ENCODE data around the gene PMEPA1. TPM values are rescaled to one million over a fixed set of nuclear protein-coding genes. Genes with fewer than 3 reads are reported as not detected.

Gene PMEPA1
- total and polyA plus RNA-seq, 3 experiments from 2014 or later: 0.30 to 4.4 (median 3.8) TPM

GRCh38 chr20:57713505-57713903 is 3.7 kb upstream of the PMEPA1 start:
- Histone ChIP-seq H3K36me3 (ENCODE audit: insufficient read depth, low read length) (no peaks in the 10 kb centered on the region), H3K4me3 (ENCODE audit: low read length) (no peak overlapping the region), H3K27ac (ENCODE audit: low read depth, low read length) (no peak overlapping the region), H3K27me3 (ENCODE audit: insufficient read depth, low read length, poor library complexity, severe bottlenecking) (peaks cover 7% of the 10 kb centered on the region), H3K9me3 (ENCODE audit: low read length) (no peaks in the 10 kb centered on the region), H3K4me1 (ENCODE audit: insufficient read depth, low read length) (peaks cover 12% of the 10 kb centered on the region)
- Mint-ChIP-seq H3K9me3 (peaks cover 0 to 4% (median 0%) of the 10 kb centered on the region in 5 donors), H3K27me3 (peaks cover 22 to 28% of the 10 kb centered on the region in 2 donors), H3K36me3 (peaks cover 0 to 8% (median 0%) of the 10 kb centered on the region in 3 donors), H3K4me1 (peaks cover 18 to 29% (median 22%) of the 10 kb centered on the region in 3 donors), H3K27ac (peak overlapping the region in 3 of 8 donors; percentile 77 to 89 (median 78)), H3K4me3 (peak overlapping the region in 1 of 7 donors; percentile 26)
- CTCF ChIA-PET: no interaction called here
- POLR2A ChIA-PET: no interaction called here
- no peak for DNase-seq

DNA sequence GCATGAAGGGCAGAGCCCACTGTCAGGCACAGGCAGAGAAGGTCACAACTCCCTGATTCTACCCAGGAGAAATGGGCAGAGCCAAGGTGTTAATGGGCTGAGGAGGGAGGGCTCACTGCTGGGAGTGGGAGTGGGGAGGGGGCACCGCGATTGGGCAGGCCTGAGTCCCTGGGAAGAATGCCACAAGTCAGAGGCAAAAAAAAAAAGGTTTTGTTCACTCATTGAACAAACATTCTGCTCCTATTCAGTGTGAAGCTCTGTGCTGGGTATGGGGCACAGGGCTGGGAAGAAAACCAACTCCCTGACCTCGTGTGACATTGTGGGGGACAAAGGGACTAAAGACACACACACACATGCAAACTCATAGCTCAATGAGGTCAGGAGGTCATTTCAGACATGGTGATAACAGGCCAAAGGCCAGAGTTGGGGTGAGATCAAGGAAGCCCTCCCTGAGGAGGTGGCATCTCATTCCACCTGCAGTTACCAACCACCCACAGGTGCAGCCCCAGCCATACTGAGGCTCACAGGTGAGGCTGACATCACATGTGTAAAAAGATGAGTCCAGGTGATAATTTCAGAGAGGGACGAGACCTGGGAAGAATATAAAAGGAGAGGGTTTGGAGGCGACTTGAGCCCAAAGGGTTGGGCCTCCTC is 3.2 kb upstream of the PMEPA1 start:
- Mint-ChIP-seq H3K36me3 (peaks cover 0 to 10% (median 0%) of the 10 kb centered on the region in 3 donors), H3K9me3 (peaks cover 0 to 4% (median 0%) of the 10 kb centered on the region in 5 donors), H3K27me3 (peaks cover 27 to 30% of the 10 kb centered on the region in 2 donors), H3K4me1 (peaks cover 16 to 31% (median 20%) of the 10 kb centered on the region in 3 donors), H3K27ac (peak overlapping the region in 7 of 8 donors; percentile 36 to 91 (median 77)), H3K4me3 (no peak overlapping the region)
- ChIA-PET POLR2A (no interaction called here), CTCF (no interaction called here)
- no peak overlapping the region for H3K4me3 ChIP-seq (ENCODE audit: low read length)
- no peaks in the 10 kb centered on the region for H3K36me3 ChIP-seq (ENCODE audit: insufficient read depth, low read length)
- H3K27ac ChIP-seq (ENCODE audit: low read depth, low read length): no peak overlapping the region
- no peak for DNase-seq
- H3K9me3 ChIP-seq (ENCODE audit: low read length): no peaks in the 10 kb centered on the region
- peaks cover 13% of the 10 kb centered on the region for H3K4me1 ChIP-seq (ENCODE audit: insufficient read depth, low read length)
- peaks cover 9% of the 10 kb centered on the region for H3K27me3 ChIP-seq (ENCODE audit: insufficient read depth, low read length, poor library complexity, severe bottlenecking)

GRCh38 chr20:57712341-57712740 is 2.5 kb upstream of the PMEPA1 start:
- peaks cover 14 to 33% (median 17%) of the 10 kb centered on the region in 3 donors for H3K4me1 Mint-ChIP-seq
- CTCF ChIA-PET: interaction anchor here (0.6 kb wide), 1 partner anchor 115 kb away, joined by 3 read pairs; no protein-coding TSS in a partner anchor
- H3K4me3 Mint-ChIP-seq: peak overlapping the region in 1 of 7 donors; percentile 46
- no peak overlapping the region for H3K4me3 ChIP-seq (ENCODE audit: low read length)
- no peak overlapping the region for H3K27ac ChIP-seq (ENCODE audit: low read depth, low read length)
- no peaks in the 10 kb centered on the region for H3K9me3 ChIP-seq (ENCODE audit: low read length)
- H3K27me3 ChIP-seq (ENCODE audit: insufficient read depth, low read length, poor library complexity, severe bottlenecking): peaks cover 9% of the 10 kb centered on the region
- POLR2A ChIA-PET: no interaction called here
- H3K4me1 ChIP-seq (ENCODE audit: insufficient read depth, low read length): peaks cover 16% of the 10 kb centered on the region
- peaks cover 0 to 10% (median 0%) of the 10 kb centered on the region in 3 donors for H3K36me3 Mint-ChIP-seq
- H3K9me3 Mint-ChIP-seq: peaks cover 0 to 4% (median 0%) of the 10 kb centered on the region in 5 donors
- H3K36me3 ChIP-seq (ENCODE audit: insufficient read depth, low read length): no peaks in the 10 kb centered on the region
- H3K27me3 Mint-ChIP-seq: peaks cover 23 to 30% of the 10 kb centered on the region in 2 donors
- peak overlapping the region in 6 of 8 donors; percentile 38 to 91 (median 66) for H3K27ac Mint-ChIP-seq
- DNase-seq: no peak

DNA sequence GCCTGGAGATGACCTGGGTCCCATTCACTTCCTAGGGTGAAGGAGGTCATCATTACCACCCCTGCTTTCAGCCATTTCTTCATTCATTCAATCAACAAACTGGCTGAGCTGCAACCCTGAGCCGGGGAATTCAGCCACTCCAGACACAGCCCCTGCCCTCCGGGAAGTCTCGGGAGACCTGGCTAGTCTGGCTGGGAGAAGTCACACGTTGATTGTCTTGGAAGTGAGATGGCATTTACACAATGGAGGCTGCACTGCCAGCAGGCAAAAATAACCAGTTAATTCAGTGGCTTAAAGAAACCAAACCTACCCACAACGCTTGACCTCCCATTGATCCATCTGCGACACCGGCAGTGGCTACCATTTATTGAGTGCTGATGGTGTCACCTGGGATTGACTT is 2.0 kb upstream of the PMEPA1 start:
- Histone ChIP-seq H3K9me3 (ENCODE audit: low read length) (no peaks in the 10 kb centered on the region), H3K36me3 (ENCODE audit: insufficient read depth, low read length) (no peaks in the 10 kb centered on the region), H3K4me3 (ENCODE audit: low read length) (no peak overlapping the region), H3K4me1 (ENCODE audit: insufficient read depth, low read length) (peaks cover 16% of the 10 kb centered on the region), H3K27me3 (ENCODE audit: insufficient read depth, low read length, poor library complexity, severe bottlenecking) (peaks cover 9% of the 10 kb centered on the region), H3K27ac (ENCODE audit: low read depth, low read length) (no peak overlapping the region)
- Mint-ChIP-seq H3K27me3 (peaks cover 23 to 30% of the 10 kb centered on the region in 2 donors), H3K36me3 (peaks cover 0 to 10% (median 0%) of the 10 kb centered on the region in 3 donors), H3K4me1 (peaks cover 14 to 38% (median 17%) of the 10 kb centered on the region in 3 donors), H3K9me3 (peaks cover 0 to 4% (median 0%) of the 10 kb centered on the region in 5 donors), H3K27ac (peak overlapping the region in 6 of 8 donors; percentile 34 to 97 (median 66)), H3K4me3 (peak overlapping the region in 1 of 7 donors; percentile 46)
- CTCF ChIA-PET: interaction anchor here (0.6 kb wide), 1 partner anchor 115 kb away, joined by 3 read pairs; no protein-coding TSS in a partner anchor
- DNase-seq: no peak
- POLR2A ChIA-PET: no interaction called here

GRCh38 chr20:57711311-57711712 is 1.5 kb upstream of the PMEPA1 start:
- no peak for DNase-seq
- Mint-ChIP-seq H3K27me3 (peaks cover 23 to 30% of the 10 kb centered on the region in 2 donors), H3K4me3 (peak overlapping the region; percentile 46 to 92 (median 83)), H3K4me1 (peaks cover 14 to 41% (median 17%) of the 10 kb centered on the region in 3 donors), H3K9me3 (peaks cover 0 to 4% (median 0%) of the 10 kb centered on the region in 5 donors), H3K36me3 (peaks cover 0 to 10% (median 0%) of the 10 kb centered on the region in 3 donors), H3K27ac (peak overlapping the region in 6 of 8 donors; percentile 34 to 99 (median 92))
- Histone ChIP-seq H3K27me3 (ENCODE audit: insufficient read depth, low read length, poor library complexity, severe bottlenecking) (peaks cover 9% of the 10 kb centered on the region), H3K27ac (ENCODE audit: low read depth, low read length) (no peak overlapping the region), H3K4me1 (ENCODE audit: insufficient read depth, low read length) (peaks cover 16% of the 10 kb centered on the region), H3K4me3 (ENCODE audit: low read length) (no peak overlapping the region), H3K9me3 (ENCODE audit: low read length) (no peaks in the 10 kb centered on the region), H3K36me3 (ENCODE audit: insufficient read depth, low read length) (no peaks in the 10 kb centered on the region)
- ChIA-PET POLR2A (interaction anchor here (0.6 to 1.6 kb wide), 2 partner anchors 92 to 193 kb away, joined by 3 to 6 read pairs; no protein-coding TSS in a partner anchor), CTCF (interaction anchor here (1.0 to 2.3 kb wide), 5 partner anchors 10 to 115 kb away, joined by 3 to 9 read pairs (median 4); no protein-coding TSS in a partner anchor)

DNA sequence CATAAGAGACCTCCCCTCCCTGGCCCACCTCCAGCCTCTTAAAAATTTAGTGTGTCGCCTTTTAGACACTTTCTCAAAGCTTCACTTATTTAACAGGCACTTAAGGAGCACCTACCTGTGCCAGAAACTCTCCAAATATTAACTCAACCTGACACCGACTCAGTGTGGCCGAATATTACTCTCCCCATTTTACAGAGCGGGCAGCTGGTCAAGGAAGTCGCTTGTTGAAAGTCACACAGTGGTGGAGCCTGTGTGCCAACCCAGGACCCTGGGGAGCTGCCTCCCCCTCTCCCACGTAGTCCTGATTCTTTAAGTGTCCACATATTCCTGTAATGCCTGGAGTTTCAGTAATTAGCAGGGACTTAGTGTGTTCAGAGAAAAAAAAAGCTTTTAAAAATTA is 1.0 kb upstream of the PMEPA1 start:
- Histone ChIP-seq H3K4me3 (ENCODE audit: low read length) (peak overlapping the region; percentile 84), H3K9me3 (ENCODE audit: low read length) (no peaks in the 10 kb centered on the region), H3K27ac (ENCODE audit: low read depth, low read length) (no peak overlapping the region), H3K27me3 (ENCODE audit: insufficient read depth, low read length, poor library complexity, severe bottlenecking) (peaks cover 9% of the 10 kb centered on the region), H3K4me1 (ENCODE audit: insufficient read depth, low read length) (peaks cover 16% of the 10 kb centered on the region), H3K36me3 (ENCODE audit: insufficient read depth, low read length) (no peaks in the 10 kb centered on the region)
- Mint-ChIP-seq H3K36me3 (peaks cover 0 to 10% (median 0%) of the 10 kb centered on the region in 3 donors), H3K9me3 (peaks cover 0 to 4% (median 0%) of the 10 kb centered on the region in 5 donors), H3K4me3 (peak overlapping the region; percentile 80 to 92 (median 84)), H3K27ac (peak overlapping the region in 7 of 8 donors; percentile 89 to 99 (median 91)), H3K27me3 (peaks cover 26 to 28% of the 10 kb centered on the region in 2 donors), H3K4me1 (peaks cover 14 to 41% (median 17%) of the 10 kb centered on the region in 3 donors)
- ChIA-PET POLR2A (interaction anchor here (0.6 to 1.7 kb wide), 4 partner anchors 83 to 319 kb away, joined by 3 to 6 read pairs (median 5); partner anchors contain the start of gene RBM38), CTCF (interaction anchor here (1.0 to 2.3 kb wide), 7 partner anchors 10 to 114 kb away, joined by 3 to 9 read pairs (median 4); no protein-coding TSS in a partner anchor)
- DNase-seq: no peak

DNA sequence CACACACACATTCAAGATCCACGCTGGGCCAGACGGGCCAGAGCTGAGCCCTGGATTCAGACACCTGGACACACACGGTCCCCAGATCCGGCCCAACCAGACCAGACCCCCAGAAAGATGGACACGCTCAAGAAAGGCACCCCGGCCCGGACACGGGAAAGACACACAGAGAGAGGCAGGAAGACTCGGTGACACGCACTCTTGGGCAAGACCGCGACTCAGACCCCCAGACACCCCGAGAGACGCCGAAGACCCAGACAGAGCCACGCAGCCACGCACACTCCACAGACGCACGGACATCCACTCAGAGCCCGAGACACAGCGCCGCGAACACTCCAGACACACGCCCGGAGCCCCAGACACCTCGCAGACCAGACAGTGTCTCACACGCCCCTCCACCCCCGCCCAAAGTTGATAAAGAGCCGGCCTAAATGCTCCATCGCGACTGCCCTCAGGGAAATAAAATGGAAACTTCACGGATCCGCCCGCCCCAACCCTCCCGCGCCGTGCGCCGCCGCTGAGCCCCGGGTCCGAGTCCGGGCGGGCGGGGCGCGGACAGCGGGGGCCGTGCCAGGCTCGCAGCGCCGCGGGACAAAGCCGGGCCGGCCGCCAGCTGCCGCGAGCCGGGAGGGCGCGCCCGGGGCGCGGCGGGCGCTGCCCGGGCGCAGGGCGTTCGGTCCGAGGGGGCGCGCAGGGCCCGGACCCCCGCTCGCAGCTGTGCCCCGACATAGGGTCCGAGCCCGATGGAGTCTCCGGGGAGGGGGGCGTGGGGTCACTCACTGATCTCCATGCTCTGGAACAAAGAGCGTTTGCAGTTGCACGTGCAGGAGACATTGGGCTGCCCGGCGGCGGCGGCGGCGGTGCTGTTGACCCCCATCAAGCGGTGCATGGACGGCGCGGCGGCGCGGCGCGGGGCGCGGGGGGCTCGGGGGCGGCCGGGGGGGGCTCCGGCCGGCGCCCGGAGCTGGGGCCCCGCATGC is 831 bp downstream of the PMEPA1 start:
- DNase-seq: peak; percentile 26 to 81 (median 43)
- H3K27ac ChIP-seq (ENCODE audit: low read depth, low read length): no peak overlapping the region
- Mint-ChIP-seq H3K4me1 (peaks cover 14 to 41% (median 17%) of the 10 kb centered on the region in 3 donors), H3K4me3 (peak overlapping the region; percentile 83 to 94 (median 91)), H3K27me3 (peaks cover 23 to 26% of the 10 kb centered on the region in 2 donors), H3K9me3 (peaks cover 0 to 4% (median 0%) of the 10 kb centered on the region in 5 donors), H3K36me3 (peaks cover 0 to 10% (median 0%) of the 10 kb centered on the region in 3 donors), H3K27ac (peak overlapping the region in 7 of 8 donors; percentile 89 to 98 (median 93))
- no peaks in the 10 kb centered on the region for H3K9me3 ChIP-seq (ENCODE audit: low read length)
- ChIA-PET POLR2A (interaction anchor here (1.1 to 1.7 kb wide), 4 partner anchors 10 to 317 kb away, joined by 4 to 6 read pairs (median 4); partner anchors contain the start of gene RBM38), CTCF (interaction anchor here (1.1 to 2.3 kb wide), 6 partner anchors 13 to 112 kb away, joined by 3 to 9 read pairs (median 4); no protein-coding TSS in a partner anchor)
- peaks cover 9% of the 10 kb centered on the region for H3K27me3 ChIP-seq (ENCODE audit: insufficient read depth, low read length, poor library complexity, severe bottlenecking)
- peaks cover 16% of the 10 kb centered on the region for H3K4me1 ChIP-seq (ENCODE audit: insufficient read depth, low read length)
- no peaks in the 10 kb centered on the region for H3K36me3 ChIP-seq (ENCODE audit: insufficient read depth, low read length)
- H3K4me3 ChIP-seq (ENCODE audit: low read length): no peak overlapping the region

Measured in CD8-positive, alpha-beta memory T cell (primary cell).